ENCODE measurements around the gene NTM. TPM values are rescaled to one million over a fixed set of nuclear protein-coding genes. Genes with fewer than 3 reads are reported as not detected.
A peak's percentile ranks its signal among the peaks of the same experiment; 100 is the strongest.

The NTM gene
- total RNA-seq, 4 donors from 2014 or later = 0.40 to 3.1 (median 2.1) TPM; not detected in 1

GRCh38 chr11:132122735-132123134 is 752.3 kb downstream of the NTM start:
- in situ Hi-C loops (cut with MboI; ENCODE audit: low pct_ligation_motif_present in 1 of 4, low pct_unique_long_range_greater_than_20kb in 1 of 4, low sequenced_read_pairs in 3 of 4) = no loop called here
- H3K27me3 ChIP-seq = no peaks in the 10 kb centered on the region
- DNase-seq = no peak
- 53 to 70% methylated on average over 4 of the region's 4 CpGs for WGBS, 2 donors (ENCODE audit: low coverage in 1 of 2)
- intact Hi-C loops (cut with DNase I; ENCODE audit: low total_unique reads) = no loop called here
- TF ChIP-seq EP300 (IDR thresholded peaks at IDR 0.05; ENCODE audit: low read depth) = no peak
- H3K36me3 ChIP-seq = no peaks in the 10 kb centered on the region
- H3K9me3 ChIP-seq = no peaks in the 10 kb centered on the region
- H3K4me1 ChIP-seq = peaks cover 0 to 18% (median 6%) of the 10 kb centered on the region in 4 donors
- no peak overlapping the region for H3K27ac ChIP-seq
- H3K4me3 ChIP-seq = no peak overlapping the region

- in situ Hi-C loops (cut with MboI; ENCODE audit: low pct_ligation_motif_present in 1 of 4, low pct_unique_long_range_greater_than_20kb in 1 of 4, low sequenced_read_pairs in 3 of 4) = no loop called here
Observed at GRCh38 chr11:132123449-132123848, 753.0 kb downstream of the NTM start.

GRCh38 chr11:132123854-132124835 is 753.7 kb downstream of the NTM start:
- Histone ChIP-seq H3K9me3 (no peaks in the 10 kb centered on the region), H3K4me1 (peaks cover 0 to 18% (median 6%) of the 10 kb centered on the region in 4 donors), H3K27me3 (no peaks in the 10 kb centered on the region), H3K4me3 (no peak overlapping the region), H3K36me3 (no peaks in the 10 kb centered on the region), H3K27ac (no peak overlapping the region)
- 77 to 88% methylated on average over 6 to 21 of the region's 21 CpGs for WGBS, 2 donors (ENCODE audit: low coverage in 1 of 2)
- in situ Hi-C loops (cut with MboI; ENCODE audit: low pct_ligation_motif_present in 1 of 4, low pct_unique_long_range_greater_than_20kb in 1 of 4, low sequenced_read_pairs in 3 of 4) (no loop called here), intact Hi-C loops (cut with DNase I; ENCODE audit: low total_unique reads) (no loop called here)
- TF ChIP-seq, protein P1, sequence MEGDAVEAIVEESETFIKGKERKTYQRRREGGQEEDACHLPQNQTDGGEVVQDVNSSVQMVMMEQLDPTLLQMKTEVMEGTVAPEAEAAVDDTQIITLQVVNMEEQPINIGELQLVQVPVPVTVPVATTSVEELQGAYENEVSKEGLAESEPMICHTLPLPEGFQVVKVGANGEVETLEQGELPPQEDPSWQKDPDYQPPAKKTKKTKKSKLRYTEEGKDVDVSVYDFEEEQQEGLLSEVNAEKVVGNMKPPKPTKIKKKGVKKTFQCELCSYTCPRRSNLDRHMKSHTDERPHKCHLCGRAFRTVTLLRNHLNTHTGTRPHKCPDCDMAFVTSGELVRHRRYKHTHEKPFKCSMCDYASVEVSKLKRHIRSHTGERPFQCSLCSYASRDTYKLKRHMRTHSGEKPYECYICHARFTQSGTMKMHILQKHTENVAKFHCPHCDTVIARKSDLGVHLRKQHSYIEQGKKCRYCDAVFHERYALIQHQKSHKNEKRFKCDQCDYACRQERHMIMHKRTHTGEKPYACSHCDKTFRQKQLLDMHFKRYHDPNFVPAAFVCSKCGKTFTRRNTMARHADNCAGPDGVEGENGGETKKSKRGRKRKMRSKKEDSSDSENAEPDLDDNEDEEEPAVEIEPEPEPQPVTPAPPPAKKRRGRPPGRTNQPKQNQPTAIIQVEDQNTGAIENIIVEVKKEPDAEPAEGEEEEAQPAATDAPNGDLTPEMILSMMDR (IDR thresholded peaks at IDR 0.05) = no peak
- no peak for TF ChIP-seq POLR2AphosphoS5 (IDR thresholded peaks at IDR 0.05)
- no peak for TF ChIP-seq POLR2A (IDR thresholded peaks at IDR 0.05)
- TF ChIP-seq EP300 (IDR thresholded peaks at IDR 0.05; ENCODE audit: low read depth) = no peak
- no peak for DNase-seq

More at GRCh38 chr11:132123449-132123848, 753.0 kb downstream of the NTM start:
- intact Hi-C loops (cut with DNase I; ENCODE audit: low total_unique reads) = no loop called here
- Histone ChIP-seq H3K4me3 (no peak overlapping the region), H3K36me3 (no peaks in the 10 kb centered on the region), H3K27ac (no peak overlapping the region), H3K27me3 (no peaks in the 10 kb centered on the region), H3K4me1 (peaks cover 0 to 18% (median 6%) of the 10 kb centered on the region in 4 donors), H3K9me3 (no peaks in the 10 kb centered on the region)
- 78% methylated on average over 10 of the region's 10 CpGs; no CpG with 5 or more reads in 1 of the 2 donors for WGBS, 2 donors (ENCODE audit: low coverage in 1 of 2)
- no peak for DNase-seq
- TF ChIP-seq POLR2AphosphoS5 (IDR thresholded peaks at IDR 0.05) (no peak), POLR2A (IDR thresholded peaks at IDR 0.05) (no peak)

- Histone ChIP-seq H3K27me3 (no peaks in the 10 kb centered on the region), H3K4me1 (peaks cover 0 to 18% (median 6%) of the 10 kb centered on the region in 4 donors), H3K27ac (peak overlapping the region in 3 of 4 donors; percentile 5 to 53 (median 36)), H3K4me3 (peak overlapping the region in 3 of 4 donors; percentile 11 to 35 (median 23)), H3K9me3 (no peaks in the 10 kb centered on the region), H3K36me3 (no peaks in the 10 kb centered on the region)
- intact Hi-C loops (cut with DNase I; ENCODE audit: low total_unique reads) = no loop called here
- WGBS, 2 donors (ENCODE audit: low coverage in 1 of 2) = 8 to 30% methylated on average over 7 to 22 of the region's 22 CpGs
- DNase-seq = no peak
- in situ Hi-C loops (cut with MboI; ENCODE audit: low pct_ligation_motif_present in 1 of 4, low pct_unique_long_range_greater_than_20kb in 1 of 4, low sequenced_read_pairs in 3 of 4) = loop anchor here in 2 of 4 donors (5.0 to 25.0 kb wide), 2 partner anchors 259 to 264 kb away; no protein-coding TSS in a partner anchor
- TF ChIP-seq POLR2AphosphoS5 (IDR thresholded peaks at IDR 0.05) = no peak
- no peak for TF ChIP-seq POLR2A (IDR thresholded peaks at IDR 0.05)
- TF ChIP-seq, protein P1 (IDR thresholded peaks at IDR 0.05) = no peak
- TF ChIP-seq EP300 (IDR thresholded peaks at IDR 0.05; ENCODE audit: low read depth) = no peak
Observed at GRCh38 chr11:132125988-132126871, 755.8 kb downstream of the NTM start.

Data from transverse colon (tissue), 4 donors.